Testis (tissue), 3 donors: Measurements from ENCODE around the gene MYL11. TPM values are rescaled to one million over a fixed set of nuclear protein-coding genes. Genes with fewer than 3 reads are reported as not detected.

Experiments
- DNase-seq: peaks from one replicate; pipeline ENCODE4 v3.0.0-alpha.2; 2019
- H3K27ac ChIP-seq, 2 donors: fragments of 200-600 bp; sonication (generic); one replicate each; pipeline ENCODE4 v1.5.1; 2019
- H3K27me3 ChIP-seq: fragments of 200-600 bp; sonication (generic); one replicate; pipeline ENCODE4 v1.5.1; 2019
- H3K36me3 ChIP-seq: fragments of 200-600 bp; sonication (generic); one replicate; pipeline ENCODE4 v1.5.1; 2017; ENCODE audit warnings: low read depth; ENCODE audit errors: missing control alignments
- H3K4me1 ChIP-seq: fragments of 200-600 bp; sonication (generic); one replicate; pipeline ENCODE4 v1.5.1; 2019
- H3K4me3 ChIP-seq, 2 donors: fragments of 200-600 bp; sonication (generic); one replicate each; pipeline ENCODE4 v1.5.1; 2017 to 2019
- H3K9me3 ChIP-seq: fragments of 200-600 bp; sonication (generic); one replicate; pipeline ENCODE4 v1.5.1; 2017
- CTCF ChIP-seq, 3 experiments: fragments of 450-650 bp in 2 of 3; fragments of 200-600 bp in 1 of 3; sonication (generic) in 1 of 3; IDR thresholded peaks; one replicate each; pipeline ENCODE4 v1.5.1; 2016 to 2019; ENCODE audit warnings: antibody characterized with exemption in 3 of 3, mild to moderate bottlenecking in 2 of 3, moderate library complexity in 1 of 3
- POLR2A ChIP-seq: fragments of 450-650 bp; IDR thresholded peaks from one replicate; pipeline ENCODE4 v1.6.1; 2017; ENCODE audit warnings: antibody characterized with exemption, mild to moderate bottlenecking, moderate library complexity
- WGBS, 2 donors: methylation state at CpG; one replicate each; pipeline ENCODE4 v1.1.5; 2018; 5-methylcytosine and 5-hydroxymethylcytosine counted together
- intact Hi-C: fragments of 100-400 bp; cut with DNase I; formaldehyde crosslinking; loops from one replicate; pipeline ENCODE4 v1.15.1; 2023; ENCODE audit warnings: low total_unique reads
- polyA plus RNA-seq: library from polyadenylated mRNA; stranded (reverse); fragments of 350-450 nt; fragmentation: Illumina TruSeq; extraction: RNeasy Lipid Tissue Mini Kit (QIAGEN cat#74804); gene quantifications from one replicate; pipeline ENCODE4 v1.2.3, GENCODE V29; 2014; ENCODE audit warnings: low read depth, low replicate concordance; ENCODE audit not compliant: insufficient read depth
- total RNA-seq, 2 donors: library from RNA; depleted of rRNA; stranded (reverse); fragments of >200 nt; gene quantifications; one replicate each; pipeline ENCODE4 v1.2.3, GENCODE V29; 2016

The MYL11 gene
- total and polyA plus RNA-seq, 3 donors from 2014 or later: 2.5 to 18.5 (median 4.2) TPM

- Histone ChIP-seq H3K36me3 (no peaks in the 10 kb centered on the region), H3K27ac (peak within 1 kb of the TSS; percentile 79 to 90), H3K27me3 (no peaks in the 10 kb centered on the region), H3K4me1 (peaks cover 26% of the 10 kb centered on the region), H3K9me3 (no peaks in the 10 kb centered on the region), H3K4me3 (peak within 1 kb of the TSS; percentile 82 to 87)
- peak; percentile 99 for DNase-seq
- TF ChIP-seq POLR2A: peak; percentile 5
- TF ChIP-seq CTCF (IDR thresholded peaks at IDR 0.05): peak in 1 of 3 experiments; percentile 39
- 0% methylated on average over 24 to 40 of the region's 40 CpGs for WGBS, 2 donors
- intact Hi-C loops: no loop called here
These were observed 4.0 kb upstream of the MYL11 start, which contains the start of gene TBC1D10B for GRCh38 chr16:30370456-30371247. Gene TBC1D10B (minus strand): TSS chr16:30370494. CDS start chr16:30370183, 311 bp downstream.

GRCh38 chr16:30371248-30371816, 3.3 kb upstream of the MYL11 start:
- 13 to 16% methylated on average over 11 of the region's 11 CpGs for WGBS, 2 donors
- H3K9me3 ChIP-seq: no peaks in the 10 kb centered on the region
- H3K36me3 ChIP-seq: no peaks in the 10 kb centered on the region
- peak overlapping the region; percentile 43 to 60 for H3K4me3 ChIP-seq
- intact Hi-C loops: no loop called here
- no peak for DNase-seq
- H3K27ac ChIP-seq: peak overlapping the region; percentile 79 to 83
- no peaks in the 10 kb centered on the region for H3K27me3 ChIP-seq
- TF ChIP-seq POLR2A: no peak
- no peak for TF ChIP-seq CTCF (IDR thresholded peaks at IDR 0.05)
- peaks cover 26% of the 10 kb centered on the region for H3K4me1 ChIP-seq

- Histone ChIP-seq H3K4me1 (peaks cover 22% of the 10 kb centered on the region), H3K27ac (no peak overlapping the region), H3K36me3 (no peaks in the 10 kb centered on the region), H3K27me3 (no peaks in the 10 kb centered on the region), H3K4me3 (no peak overlapping the region), H3K9me3 (no peaks in the 10 kb centered on the region)
- TF ChIP-seq POLR2A: no peak
- no peak for TF ChIP-seq CTCF (IDR thresholded peaks at IDR 0.05)
- no peak for DNase-seq
- intact Hi-C loops: no loop called here
- 41 to 57% methylated on average over 6 of the region's 6 CpGs for WGBS, 2 donors
These were observed 2.4 kb upstream of the MYL11 start for GRCh38 chr16:30372038-30372712.

- H3K4me3 ChIP-seq: no peak overlapping the region
- peaks cover 22% of the 10 kb centered on the region for H3K4me1 ChIP-seq
- DNase-seq: no peak
- WGBS, 2 donors: 91 to 93% methylated on average over 5 of the region's 5 CpGs
- H3K9me3 ChIP-seq: no peaks in the 10 kb centered on the region
- no peaks in the 10 kb centered on the region for H3K36me3 ChIP-seq
- H3K27ac ChIP-seq: no peak overlapping the region
- intact Hi-C loops: no loop called here
- H3K27me3 ChIP-seq: no peaks in the 10 kb centered on the region
- TF ChIP-seq POLR2A: no peak
- TF ChIP-seq CTCF (IDR thresholded peaks at IDR 0.05): no peak
These were observed 1.9 kb upstream of the MYL11 start for GRCh38 chr16:30372725-30373124.
